Fibroblast of skin of right quadriceps (primary cell): ENCODE results near the gene POC1A.
"Not testable (repeated sequence)": the region's sequence is repeated elsewhere in the genome, so short reads cannot be mapped to it uniquely, and the experiment has no call there.

Experiments used
- DNase-seq: peaks from one replicate; pipeline ENCODE4 v3.0.0-alpha.2; 2013

POC1A gene

GRCh38 chr3:52183786-52184445, 29.7 kb upstream of the POC1A start:
- DNase-seq: no peak

- no peak for DNase-seq
These were observed 28.5 kb upstream of the POC1A start for GRCh38 chr3:52182691-52183090.

GRCh38 chr3:52182196-52182595, 28.0 kb upstream of the POC1A start:
- no peak for DNase-seq

GRCh38 chr3:52181543-52181942, 27.3 kb upstream of the POC1A start:
- DNase-seq: peak; percentile 19

- DNase-seq: no peak
These were observed 24.3 kb upstream of the POC1A start for GRCh38 chr3:52178537-52178936.

- DNase-seq: not testable (repeated sequence)
These were observed 23.9 kb upstream of the POC1A start for GRCh38 chr3:52178126-52178525.

- DNase-seq: no peak
These were observed 23.4 kb upstream of the POC1A start for GRCh38 chr3:52177701-52178042.

GRCh38 chr3:52176951-52177700, 22.9 kb upstream of the POC1A start:
- no peak for DNase-seq

- DNase-seq: no peak
These were observed 22.0 kb upstream of the POC1A start for GRCh38 chr3:52176180-52176752.

- no peak for DNase-seq
These were observed 21.4 kb upstream of the POC1A start for GRCh38 chr3:52175416-52176179.

GRCh38 chr3:52174896-52175295, 20.7 kb upstream of the POC1A start:
- DNase-seq: no peak

GRCh38 chr3:52173101-52173500, 18.9 kb upstream of the POC1A start:
- DNase-seq: no peak

- DNase-seq: no peak
These were observed 18.1 kb upstream of the POC1A start for GRCh38 chr3:52172262-52172757.

GRCh38 chr3:52171514-52172261, 17.5 kb upstream of the POC1A start:
- peak; percentile 31 for DNase-seq

- not testable (repeated sequence) for DNase-seq
These were observed 16.0 kb upstream of the POC1A start for GRCh38 chr3:52170217-52170616.

- no peak for DNase-seq
These were observed 13.0 kb upstream of the POC1A start for GRCh38 chr3:52167240-52167639.

- DNase-seq: no peak
These were observed 8.1 kb upstream of the POC1A start for GRCh38 chr3:52162250-52162872.

GRCh38 chr3:52159503-52159902, 5.3 kb upstream of the POC1A start:
- DNase-seq: no peak

- no peak for DNase-seq
These were observed 1.7 kb upstream of the POC1A start for GRCh38 chr3:52155912-52156311.

- peak; percentile 23 for DNase-seq
These were observed 680 bp downstream of the POC1A start for GRCh38 chr3:52153389-52154096.

GRCh38 chr3:52151991-52152390, 2.2 kb downstream of the POC1A start:
- DNase-seq: not testable (repeated sequence)
